Spleen (tissue), 13 donors: ENCODE measurements around the gene GPD1L. TPM values are rescaled to one million over a fixed set of nuclear protein-coding genes. Genes with fewer than 3 reads are reported as not detected.
"Not testable (repeated sequence)": the region's sequence is repeated elsewhere in the genome, so short reads cannot be mapped to it uniquely, and the experiment has no call there.

Source experiments
- DNase-seq: peaks from one replicate; pipeline ENCODE4 v3.0.0-alpha.2; 2020
- H3K27ac ChIP-seq, 8 donors: fragments of 200-600 bp; sonication (generic) in 7 of 8; 1 replicate in 4 of 8; 2 replicates in 4 of 8; pipeline versions ENCODE4 v1.5.0 to v1.8.0; 2016 to 2021; ENCODE audit warnings: inconsistent platforms in 4 of 8, mild to moderate bottlenecking in 4 of 8, moderate library complexity in 1 of 8
- H3K27me3 ChIP-seq, 7 donors: fragments of 200-600 bp; sonication (generic) in 6 of 7; replicated peaks in 1 of 7; 1 replicate in 4 of 7; 2 replicates in 3 of 7; pipeline versions ENCODE4 v1.5.0 to v1.8.0; 2016 to 2021; ENCODE audit warnings: inconsistent platforms in 3 of 7, mild to moderate bottlenecking in 1 of 7
- H3K36me3 ChIP-seq, 6 donors: fragments of 200-600 bp; sonication (generic) in 5 of 6; 1 replicate in 4 of 6; 2 replicates in 2 of 6; pipeline versions ENCODE4 v1.5.0 to v1.8.0; 2016 to 2021; ENCODE audit warnings: inconsistent platforms in 2 of 6
- H3K4me1 ChIP-seq, 6 donors: fragments of 200-600 bp; sonication (generic) in 5 of 6; 1 replicate in 3 of 6; 2 replicates in 3 of 6; pipeline versions ENCODE4 v1.5.0 to v1.8.0; 2016 to 2021; ENCODE audit warnings: inconsistent platforms in 3 of 6
- H3K4me3 ChIP-seq, 8 donors: fragments of 200-600 bp; sonication (generic) in 7 of 8; 1 replicate in 4 of 8; 2 replicates in 4 of 8; pipeline versions ENCODE4 v1.5.0 to v1.8.0; 2016 to 2021; ENCODE audit warnings: inconsistent platforms in 4 of 8, mild to moderate bottlenecking in 4 of 8, moderate library complexity in 2 of 8
- H3K9me3 ChIP-seq, 8 donors: fragments of 200-600 bp; sonication (generic) in 7 of 8; 1 replicate in 4 of 8; 2 replicates in 4 of 8; pipeline versions ENCODE4 v1.5.0 to v1.8.0; 2016 to 2021; ENCODE audit warnings: inconsistent platforms in 4 of 8
- POLR2A ChIP-seq, 3 donors: fragments of 450-650 bp; IDR thresholded peaks; one replicate each; pipeline ENCODE4 v1.5.1; 2017; ENCODE audit warnings: antibody characterized with exemption in 3 of 3, mild to moderate bottlenecking in 1 of 3
- POLR2AphosphoS5 ChIP-seq, 3 donors: sonication (generic); formaldehyde crosslinking; IDR thresholded peaks; one replicate each; pipeline ENCODE4 v1.5.1; 2017; ENCODE audit warnings: antibody characterized with exemption in 3 of 3
- whole genome bisulfite sequencing, 5 donors: extraction: QIAGEN DNeasy Blood & Tissue Kit in 3 of 5; methylation state at CpG; one replicate each; pipeline versions ENCODE4 v1.1.5 to v1.1.7; 2013 to 2018; 5-methylcytosine and 5-hydroxymethylcytosine counted together
- intact Hi-C: fragments of 100-400 bp; cut with DNase I; formaldehyde crosslinking; loops from one replicate; pipeline ENCODE4 v1.15.0; 2023; ENCODE audit warnings: low total_unique reads
- long read RNA-seq, 2 donors: transcript quantifications; one replicate each; lab custom pipeline, GENCODE V29; 2026
- polyA plus RNA-seq, 3 donors: library from polyadenylated mRNA; stranded (reverse); fragments of 200-250 nt; gene quantifications; one replicate each; pipeline ENCODE4 v1.2.1, GENCODE V29; 2013
- total RNA-seq, 7 donors: library from RNA; depleted of rRNA in 3 of 7; stranded (reverse); fragments of >200 nt in 3 of 7; fragmentation: NEBNext Ultra II Directional in 4 of 7; extraction: Animal tissue kit (Norgen Biotek cat#: 25700) in 4 of 7; gene quantifications; one replicate each; pipeline versions ENCODE4 v1.1.0 to v1.2.1, GENCODE V29; 2016 to 2021
- TF ChIP-seq, protein P1 (sequence below), 11 experiments: fragments of 200-600 bp in 7 of 11; fragments of 450-650 bp in 4 of 11; sonication (generic) in 4 of 11; IDR thresholded peaks in 8 of 11; conservative IDR thresholded peaks in 3 of 11; 1 replicate in 7 of 11; 2 replicates in 4 of 11; pipeline versions ENCODE4 v1.4.0 to v1.8.0; 2016 to 2021; ENCODE audit warnings: antibody characterized with exemption in 11 of 11, inconsistent platforms in 4 of 11, mild to moderate bottlenecking in 1 of 11
- donor health status: healthy with polysubstance abuse.
- donor health status: DM: no; HTN: no; CAD: no; lungs with moderate emphysema.
- donor health status: DM: no; HTN: no; CAD: no.
- donor health status: Bipolar disorder and iron deficiency.
- donor health status: healthy.
- donor health status: DM: no; HTN: no; CAD: no.
- donor health status: DM: yes; HTN: yes; CAD: no.

The GPD1L gene
- 10 to 100 TPM; 13.6 to 38.9 (median 27.3) TPM for total RNA-seq
- polyA plus RNA-seq = 10 to 100 TPM in 1 of 3 donors, 1 to 10 TPM in 2; 6.2 to 13.9 (median 6.6) TPM
- long read RNA-seq, donor 1, full-length matches to known transcripts = 4 of 4 reads
- long read RNA-seq, donor 1, partial matches to known transcripts = 0 of 4 reads
- long read RNA-seq, donor 1, other reads (novel, unspliced or antisense) = 0 of 4 reads
- long read RNA-seq, donor 2, full-length matches to known transcripts = 4 of 4 reads
- long read RNA-seq, donor 2, partial matches to known transcripts = 0 of 4 reads
- long read RNA-seq, donor 2, other reads (novel, unspliced or antisense) = 0 of 4 reads

DNA sequence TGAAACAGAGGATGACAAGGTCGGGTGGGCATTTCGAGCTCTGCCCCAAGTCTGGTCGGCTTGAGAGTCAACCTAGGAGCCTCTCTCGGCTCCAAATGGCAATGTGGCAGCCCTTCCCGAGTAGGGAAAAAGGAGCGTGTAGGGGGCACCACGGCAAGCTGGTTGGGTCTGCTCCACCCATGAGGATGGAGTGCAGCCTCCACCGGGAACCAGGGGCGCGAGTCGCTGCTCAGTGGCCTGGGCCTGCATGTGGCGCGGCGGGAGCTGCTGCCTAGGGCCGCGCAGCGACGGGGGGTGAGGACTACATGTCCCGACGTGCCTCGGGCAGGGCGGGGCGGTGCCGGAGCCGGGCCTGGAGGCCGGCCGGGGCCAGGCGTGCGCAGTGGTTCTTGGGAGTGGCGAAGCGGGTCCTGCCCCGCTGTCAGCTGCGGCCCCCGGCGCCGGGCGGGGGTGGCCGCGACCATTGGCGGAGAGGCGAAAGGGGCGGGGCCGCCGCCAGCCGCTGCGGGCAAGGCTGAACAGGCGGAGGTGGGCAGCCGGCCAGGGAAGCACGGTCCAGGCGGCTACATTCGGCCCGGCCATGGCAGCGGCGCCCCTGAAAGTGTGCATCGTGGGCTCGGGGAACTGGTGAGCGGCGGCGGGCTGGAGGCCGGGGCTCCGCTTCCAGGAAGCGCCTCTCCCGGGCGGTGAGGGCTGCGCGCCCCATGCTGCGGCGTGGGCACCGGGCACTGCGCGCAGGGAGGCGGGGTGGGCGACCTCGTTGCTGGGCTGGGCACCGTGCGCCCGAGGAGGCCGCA is at the start of gene GPD1L:
GPD1L (plus strand) TSS at position 489 of the 797 bp plus-strand sequence; CDS start at position 581, 92 bp downstream.
- Histone ChIP-seq H3K27me3 (no peaks in the 10 kb centered on the region), H3K4me3 (peak within 1 kb of the TSS; percentile 92 to 100 (median 96)), H3K27ac (peak within 1 kb of the TSS; percentile 66 to 89 (median 82)), H3K36me3 (no peaks in the 10 kb centered on the region), H3K4me1 (peaks cover 13 to 49% (median 33%) of the 10 kb centered on the region in 6 donors), H3K9me3 (peaks cover 0 to 24% (median 21%) of the 10 kb centered on the region in 8 donors)
- 5 to 23% (median 7%) methylated on average over 15 to 78 of the region's 78 CpGs for WGBS, 5 donors
- intact Hi-C loops = no loop called here
- DNase-seq = peak; percentile 99
- TF ChIP-seq, protein P1, sequence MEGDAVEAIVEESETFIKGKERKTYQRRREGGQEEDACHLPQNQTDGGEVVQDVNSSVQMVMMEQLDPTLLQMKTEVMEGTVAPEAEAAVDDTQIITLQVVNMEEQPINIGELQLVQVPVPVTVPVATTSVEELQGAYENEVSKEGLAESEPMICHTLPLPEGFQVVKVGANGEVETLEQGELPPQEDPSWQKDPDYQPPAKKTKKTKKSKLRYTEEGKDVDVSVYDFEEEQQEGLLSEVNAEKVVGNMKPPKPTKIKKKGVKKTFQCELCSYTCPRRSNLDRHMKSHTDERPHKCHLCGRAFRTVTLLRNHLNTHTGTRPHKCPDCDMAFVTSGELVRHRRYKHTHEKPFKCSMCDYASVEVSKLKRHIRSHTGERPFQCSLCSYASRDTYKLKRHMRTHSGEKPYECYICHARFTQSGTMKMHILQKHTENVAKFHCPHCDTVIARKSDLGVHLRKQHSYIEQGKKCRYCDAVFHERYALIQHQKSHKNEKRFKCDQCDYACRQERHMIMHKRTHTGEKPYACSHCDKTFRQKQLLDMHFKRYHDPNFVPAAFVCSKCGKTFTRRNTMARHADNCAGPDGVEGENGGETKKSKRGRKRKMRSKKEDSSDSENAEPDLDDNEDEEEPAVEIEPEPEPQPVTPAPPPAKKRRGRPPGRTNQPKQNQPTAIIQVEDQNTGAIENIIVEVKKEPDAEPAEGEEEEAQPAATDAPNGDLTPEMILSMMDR (IDR thresholded peaks at IDR 0.05 in 8 of 11, conservative IDR thresholded peaks at IDR 0.05 in 3 of 11) = peak in 3 of 11 experiments; percentile 11 to 42 (median 24)
- TF ChIP-seq POLR2A (IDR thresholded peaks at IDR 0.05) (no peak), POLR2AphosphoS5 (IDR thresholded peaks at IDR 0.05) (peak; percentile 76 to 85 (median 82))

DNA sequence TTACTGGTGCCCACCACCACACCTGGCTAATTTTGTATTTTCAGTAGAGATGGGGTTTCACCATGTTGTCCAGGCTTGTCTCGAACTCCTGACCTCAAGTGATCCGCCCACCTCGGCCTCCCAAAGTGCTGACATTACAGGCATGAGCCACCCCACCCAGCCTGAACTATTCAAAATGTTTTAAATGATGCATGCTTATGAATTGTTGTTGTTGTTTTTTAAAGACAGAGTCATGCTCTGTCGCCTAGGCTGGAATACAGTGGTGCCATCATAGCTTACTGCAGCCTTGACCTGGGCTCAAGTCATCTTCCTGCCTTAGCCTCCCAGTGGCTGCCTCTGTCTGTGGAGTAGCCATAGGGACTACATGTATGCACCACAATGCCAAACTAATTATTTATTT is 48.0 kb upstream of the GPD1L start:
- H3K27ac ChIP-seq = not testable (repeated sequence)
- WGBS, 5 donors = 88 to 95% (median 94%) methylated on average over 4 of the region's 4 CpGs

DNA sequence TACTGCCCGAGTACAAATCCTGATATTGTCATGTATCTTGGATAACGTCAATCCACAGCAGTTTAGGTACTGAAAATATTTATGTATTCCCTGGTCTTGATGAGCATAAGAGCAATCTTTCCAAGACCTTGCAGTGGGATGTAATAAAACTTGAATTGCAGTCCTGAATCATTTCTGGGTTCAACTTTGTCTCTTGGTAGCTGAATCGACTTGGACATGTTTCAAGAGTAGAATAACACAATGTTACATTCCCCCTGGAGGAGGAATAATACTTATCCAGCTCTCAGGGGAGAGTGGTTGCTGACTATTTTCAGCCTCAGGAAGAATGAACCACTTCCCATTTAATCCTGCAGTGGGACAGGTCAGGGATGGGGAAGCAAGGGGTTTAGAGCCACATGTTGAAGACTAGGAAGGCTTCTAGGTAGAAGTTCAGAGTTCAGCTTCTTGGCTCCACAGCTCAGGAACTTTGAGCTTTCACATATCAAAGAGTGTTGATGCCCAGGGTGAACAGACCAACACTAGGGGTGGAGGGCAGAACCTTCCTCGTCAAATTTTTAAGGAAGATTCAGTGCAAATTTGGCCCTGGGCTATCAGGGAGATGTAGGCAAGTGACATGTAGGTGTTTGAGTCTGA is 43.4 kb upstream of the GPD1L start:
- H3K9me3 ChIP-seq = no peaks in the 10 kb centered on the region
- no peak overlapping the region for H3K4me3 ChIP-seq
- TF ChIP-seq POLR2A (IDR thresholded peaks at IDR 0.05) (no peak), POLR2AphosphoS5 (IDR thresholded peaks at IDR 0.05) (no peak)
- TF ChIP-seq, protein P1 (IDR thresholded peaks at IDR 0.05 in 8 of 11, conservative IDR thresholded peaks at IDR 0.05 in 3 of 11) = no peak
- intact Hi-C loops = no loop called here
- no peaks in the 10 kb centered on the region for H3K36me3 ChIP-seq
- DNase-seq = no peak
- no peaks in the 10 kb centered on the region for H3K27me3 ChIP-seq
- H3K27ac ChIP-seq = no peak overlapping the region
- H3K4me1 ChIP-seq = no peaks in the 10 kb centered on the region
- WGBS, 5 donors = 75 to 85% (median 76%) methylated on average over 4 of the region's 4 CpGs

More for the DNA sequence above, 48.0 kb upstream of the GPD1L start:
- H3K36me3 ChIP-seq, H3K4me1 ChIP-seq, H3K4me3 ChIP-seq, intact Hi-C loops, DNase-seq, H3K9me3 ChIP-seq, H3K27me3 ChIP-seq: not testable (repeated sequence)

DNA sequence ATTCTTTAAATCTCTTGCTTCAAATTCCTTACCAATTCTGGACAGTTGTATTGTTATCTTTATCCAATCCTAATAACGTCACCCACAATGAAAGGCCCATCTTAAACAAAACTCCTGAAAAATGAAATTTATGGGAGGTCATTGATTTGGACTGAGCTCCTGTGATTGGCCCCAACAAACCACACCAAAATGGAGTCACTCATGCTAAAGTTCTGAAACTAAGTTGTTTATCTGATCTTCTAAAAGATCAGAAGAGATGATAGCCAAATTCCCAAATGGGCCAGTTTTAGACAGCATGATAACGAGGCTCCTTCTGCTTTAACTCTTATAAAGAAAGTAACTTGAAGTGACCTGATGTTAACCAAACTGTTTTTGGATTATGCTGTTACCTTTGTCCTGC is 39.7 kb upstream of the GPD1L start:
- TF ChIP-seq POLR2AphosphoS5 (IDR thresholded peaks at IDR 0.05) (no peak), POLR2A (IDR thresholded peaks at IDR 0.05) (no peak)
- TF ChIP-seq, protein P1 (IDR thresholded peaks at IDR 0.05 in 8 of 11, conservative IDR thresholded peaks at IDR 0.05 in 3 of 11) = no peak
- peaks cover 0 to 1% (median 0%) of the 10 kb centered on the region in 8 donors for H3K9me3 ChIP-seq
- H3K27ac ChIP-seq = no peak overlapping the region
- H3K4me1 ChIP-seq = no peaks in the 10 kb centered on the region
- WGBS, 5 donors = 85 to 89% (median 87%) methylated on average over 2 of the region's 2 CpGs
- intact Hi-C loops = no loop called here
- no peak overlapping the region for H3K4me3 ChIP-seq
- no peaks in the 10 kb centered on the region for H3K27me3 ChIP-seq
- no peaks in the 10 kb centered on the region for H3K36me3 ChIP-seq
- no peak for DNase-seq

DNA sequence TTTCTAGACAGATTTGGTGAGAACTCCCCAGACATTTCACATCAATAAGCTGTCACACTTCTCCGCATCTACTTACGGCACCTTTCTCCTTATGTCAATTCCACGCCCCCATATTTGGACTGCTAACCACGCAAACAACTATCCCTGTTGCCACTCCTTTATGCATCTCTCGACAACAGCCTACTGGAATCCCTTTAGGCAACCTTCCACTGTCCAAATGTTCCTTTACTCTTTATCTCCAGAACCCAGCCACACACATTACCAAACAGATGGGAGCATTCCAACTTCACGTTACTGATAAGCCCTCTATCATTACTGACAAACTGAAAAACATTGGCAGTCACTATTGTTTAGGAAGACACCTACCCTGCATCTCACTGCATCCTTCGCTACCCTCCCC is 32.2 kb upstream of the GPD1L start:
- H3K4me3 ChIP-seq, intact Hi-C loops: not testable (repeated sequence)
- WGBS, 5 donors = 86 to 96% (median 92%) methylated on average over 7 of the region's 7 CpGs

More for the DNA sequence above, 32.2 kb upstream of the GPD1L start:
- not testable (repeated sequence) for H3K27me3 ChIP-seq, H3K27ac ChIP-seq, DNase-seq, H3K36me3 ChIP-seq
- peaks cover 0 to 16% (median 7%) of the 10 kb centered on the region in 6 donors for H3K4me1 ChIP-seq
- H3K9me3 ChIP-seq = peaks cover 0 to 12% (median 4%) of the 10 kb centered on the region in 8 donors
